ENCODE results near the gene ARHGAP22.
A peak's percentile ranks its signal among the peaks of the same experiment; 100 is the strongest.

ARHGAP22 gene

GRCh38 chr10:48536156-48536500 lies 68.7 kb downstream of the ARHGAP22 start:
- no peak for FAIRE-seq

GRCh38 chr10:48535416-48536155 lies 69.3 kb downstream of the ARHGAP22 start:
- TF ChIP-seq POLR2A (IDR thresholded peaks at IDR 0.05; ENCODE audit: low read depth, low read length) = no peak
- DNase-seq (ENCODE audit: insufficient read length, low spot score) = no peak
- no peak for FAIRE-seq

More at GRCh38 chr10:48536156-48536500, 68.7 kb downstream of the ARHGAP22 start:
- no peak for TF ChIP-seq POLR2A (IDR thresholded peaks at IDR 0.05; ENCODE audit: low read depth, low read length)
- DNase-seq (ENCODE audit: insufficient read length, low spot score) = no peak

- FAIRE-seq (no peak), DNase-seq (ENCODE audit: insufficient read length, low spot score) (no peak)
These were observed 70.7 kb downstream of the ARHGAP22 start for GRCh38 chr10:48533951-48534720.

DNA sequence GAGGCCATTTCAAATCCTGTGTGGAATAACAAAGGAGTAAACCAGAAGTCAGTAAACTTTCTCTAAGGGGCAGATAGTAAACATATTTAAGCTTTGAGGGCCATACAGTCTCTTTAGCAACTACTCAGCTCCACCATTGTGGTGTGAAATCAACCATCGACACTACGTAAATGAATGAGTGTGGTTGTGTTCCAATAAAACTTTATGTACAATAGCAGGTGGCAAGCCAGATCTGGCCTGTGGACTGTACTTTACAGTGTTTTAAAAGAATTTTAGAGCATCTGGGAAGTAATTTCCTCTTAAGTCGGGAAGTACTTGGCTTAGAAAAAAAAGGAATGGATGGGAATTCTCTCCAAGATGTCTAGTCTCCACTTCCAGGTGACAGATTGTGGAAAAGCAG lies 71.3 kb downstream of the ARHGAP22 start:
- no peak for FAIRE-seq
- TF ChIP-seq POLR2A (IDR thresholded peaks at IDR 0.05; ENCODE audit: low read depth, low read length) = no peak
- no peak for DNase-seq (ENCODE audit: insufficient read length, low spot score)

More at GRCh38 chr10:48533951-48534720, 70.7 kb downstream of the ARHGAP22 start:
- TF ChIP-seq POLR2A (IDR thresholded peaks at IDR 0.05; ENCODE audit: low read depth, low read length) = no peak

- TF ChIP-seq POLR2A (IDR thresholded peaks at IDR 0.05; ENCODE audit: low read depth, low read length) = no peak
- FAIRE-seq = no peak
- DNase-seq (ENCODE audit: insufficient read length, low spot score) = no peak
These were observed 73.4 kb downstream of the ARHGAP22 start for GRCh38 chr10:48531486-48531885.

- TF ChIP-seq POLR2A (IDR thresholded peaks at IDR 0.05; ENCODE audit: low read depth, low read length) = no peak
- no peak for FAIRE-seq
- DNase-seq (ENCODE audit: insufficient read length, low spot score) = no peak
These were observed 75.5 kb downstream of the ARHGAP22 start for GRCh38 chr10:48529331-48529730.

DNA sequence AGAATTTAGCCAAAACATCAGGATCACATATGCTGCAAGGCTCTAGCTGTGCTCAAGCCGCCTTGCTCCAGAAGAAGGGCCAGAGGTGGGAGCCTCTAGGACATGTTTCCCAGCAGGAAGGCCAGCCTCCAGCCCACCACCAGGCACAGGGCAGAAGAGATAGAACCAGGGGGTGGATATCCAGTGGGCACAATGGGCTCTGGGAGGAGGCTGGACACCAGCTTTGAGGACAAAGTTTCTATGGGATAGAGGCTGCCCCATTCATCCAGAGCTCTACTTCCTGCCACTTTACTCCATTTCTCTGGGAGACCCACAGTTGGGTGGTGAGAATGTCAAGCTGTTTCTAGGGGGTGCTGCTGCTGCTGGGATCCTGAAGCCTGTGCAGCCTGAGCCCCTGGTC lies 77.1 kb downstream of the ARHGAP22 start:
- no peak for FAIRE-seq
- TF ChIP-seq POLR2A (IDR thresholded peaks at IDR 0.05; ENCODE audit: low read depth, low read length) = no peak
- DNase-seq (ENCODE audit: insufficient read length, low spot score) = no peak

- FAIRE-seq (no peak), DNase-seq (ENCODE audit: insufficient read length, low spot score) (no peak)
- TF ChIP-seq POLR2A (IDR thresholded peaks at IDR 0.05; ENCODE audit: low read depth, low read length) = no peak
These were observed 77.9 kb downstream of the ARHGAP22 start for GRCh38 chr10:48526846-48527505.

DNA sequence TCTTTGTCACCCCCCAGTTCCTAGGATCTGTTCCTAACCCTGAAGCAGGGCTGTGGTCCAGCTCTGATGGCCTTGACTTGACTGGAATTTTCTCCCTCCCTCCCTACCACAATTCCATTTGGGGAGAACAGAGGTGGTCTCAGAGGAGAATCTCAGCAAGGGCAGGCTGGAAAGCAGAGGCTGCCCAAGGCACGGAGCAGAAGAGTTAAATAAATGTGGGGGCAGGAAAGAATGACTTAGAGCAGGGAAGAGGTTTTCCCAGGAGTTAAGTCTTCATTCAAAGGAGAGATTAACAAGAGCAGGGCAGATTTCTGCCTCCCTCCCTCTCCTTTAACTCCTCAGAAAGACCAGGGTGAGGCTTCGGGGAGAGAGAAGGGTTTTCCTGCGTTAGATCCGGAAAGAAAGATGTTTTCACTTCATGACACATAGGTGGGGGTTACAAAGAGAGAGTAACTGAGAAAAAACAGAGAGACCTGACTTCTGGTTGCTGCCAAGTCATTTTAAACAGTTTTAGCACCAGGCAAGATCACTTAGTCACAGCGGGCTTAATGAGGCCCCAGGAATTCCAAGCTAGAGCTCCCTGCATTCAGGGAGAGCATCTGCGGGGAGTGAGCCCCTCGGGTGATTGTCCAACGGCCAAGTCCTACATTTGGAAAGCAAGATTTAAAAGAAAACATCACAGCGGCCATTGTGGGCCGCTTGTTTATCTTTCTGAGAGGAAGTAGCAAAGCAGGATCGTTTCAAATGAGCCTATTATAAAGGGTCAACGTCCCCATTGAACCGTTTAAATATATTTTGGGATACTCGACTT lies 78.7 kb downstream of the ARHGAP22 start:
- DNase-seq (ENCODE audit: insufficient read length, low spot score) (peak; percentile 66), FAIRE-seq (no peak)
- TF ChIP-seq POLR2A (IDR thresholded peaks at IDR 0.05; ENCODE audit: low read depth, low read length) = no peak

DNA sequence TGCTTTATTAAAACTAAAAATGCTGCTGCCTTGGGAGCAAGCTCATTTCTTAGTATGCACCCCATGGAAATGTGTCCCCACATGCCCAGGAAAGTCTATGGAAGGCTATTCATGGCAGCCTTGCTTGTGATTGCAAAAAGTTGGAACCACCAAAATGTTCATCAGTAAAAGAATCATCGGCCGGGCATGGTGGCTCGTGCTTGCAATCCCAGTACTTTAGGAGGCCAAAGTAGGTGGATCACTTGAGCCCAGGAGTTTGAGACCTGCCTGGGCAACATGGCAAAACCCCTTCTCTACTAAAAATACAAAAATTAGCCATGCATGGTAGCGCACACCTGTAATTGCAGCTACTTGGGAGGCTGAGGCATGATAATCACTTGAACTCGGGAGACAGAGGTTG lies 79.8 kb downstream of the ARHGAP22 start:
- no peak for FAIRE-seq
- no peak for DNase-seq (ENCODE audit: insufficient read length, low spot score)
- TF ChIP-seq POLR2A (IDR thresholded peaks at IDR 0.05; ENCODE audit: low read depth, low read length) = no peak

DNA sequence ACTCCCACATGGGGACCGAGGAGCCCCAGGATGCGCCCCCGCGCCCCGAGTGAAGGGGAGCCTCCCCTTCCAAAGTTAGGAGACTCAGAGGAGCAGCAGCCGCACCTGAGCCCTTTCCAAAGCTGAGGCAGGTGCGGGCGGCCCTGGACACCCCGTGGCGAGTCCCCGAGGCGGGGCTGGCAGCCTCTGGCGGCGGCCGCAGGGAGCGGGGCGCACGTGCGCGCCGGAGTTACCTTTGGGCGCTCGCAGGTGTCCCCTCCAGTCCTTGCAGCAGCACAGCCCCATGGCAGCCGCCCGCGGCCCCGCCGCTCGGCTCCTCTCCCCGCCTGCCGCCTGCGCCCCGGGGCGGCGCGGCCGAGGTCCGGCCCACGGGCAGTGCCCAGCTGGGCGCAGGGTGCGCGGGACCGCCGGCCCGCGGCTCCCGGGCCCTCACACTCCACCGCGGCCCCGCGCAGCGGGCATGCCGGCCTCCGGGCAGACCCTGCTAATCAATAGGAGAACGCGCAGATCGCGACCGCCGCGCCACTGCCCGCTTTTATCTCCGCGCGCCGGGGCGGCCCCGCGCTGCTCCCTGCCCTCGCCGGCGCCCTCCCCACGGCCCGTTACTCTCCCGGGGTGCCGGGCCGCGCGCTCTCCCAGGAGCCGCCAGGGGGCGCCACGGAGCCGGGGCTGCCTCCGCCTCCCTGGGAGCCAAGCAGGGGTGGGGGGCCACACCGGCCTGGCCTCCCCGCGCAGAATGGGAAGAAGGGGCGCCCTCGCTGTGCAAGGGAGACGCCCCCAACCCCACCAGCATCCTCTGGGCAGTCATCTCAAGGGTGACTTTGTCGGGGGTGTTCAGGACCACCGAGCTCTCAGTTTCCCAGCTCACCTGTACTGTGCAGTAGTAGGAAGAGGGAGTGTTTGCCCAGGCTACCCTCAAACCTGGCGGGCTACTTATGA lies 80.8 kb downstream of the ARHGAP22 start:
- no peak for FAIRE-seq
- DNase-seq (ENCODE audit: insufficient read length, low spot score) = peak; percentile 64
- TF ChIP-seq POLR2A (IDR thresholded peaks at IDR 0.05; ENCODE audit: low read depth, low read length) = no peak

DNA sequence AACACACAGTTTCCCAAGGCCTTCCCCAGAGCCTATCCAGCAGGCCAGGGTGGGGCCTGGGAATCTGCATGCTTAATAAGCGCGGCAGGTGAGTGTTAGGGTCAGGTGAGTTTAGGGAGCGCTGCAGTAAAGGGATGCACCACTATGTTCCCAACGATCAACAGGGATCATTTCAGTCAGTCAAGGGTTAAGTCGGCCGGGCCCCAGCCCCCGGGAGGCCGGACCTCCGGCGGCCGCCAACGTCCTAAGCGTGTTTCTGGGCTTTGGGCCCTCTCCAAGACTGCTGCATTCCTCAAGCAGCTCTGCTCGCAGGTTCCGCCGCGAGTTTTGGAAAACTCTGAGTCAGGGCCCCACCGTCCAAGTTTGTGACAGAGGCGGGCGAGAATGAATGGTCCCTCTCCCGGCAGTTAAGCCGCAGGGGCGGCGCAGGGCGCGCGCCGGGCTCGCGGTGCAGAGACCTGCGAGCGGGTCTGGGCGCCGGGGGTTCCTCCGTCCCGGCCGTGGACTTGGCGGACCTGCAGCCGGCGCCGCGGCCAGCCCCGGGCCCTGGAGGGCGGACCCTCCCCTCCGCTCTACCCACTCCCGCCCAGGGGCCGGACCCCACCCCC lies 81.6 kb downstream of the ARHGAP22 start:
- DNase-seq (ENCODE audit: insufficient read length, low spot score) (peak; percentile 88), FAIRE-seq (no peak)

More for the DNA sequence above, 81.6 kb downstream of the ARHGAP22 start:
- TF ChIP-seq POLR2A (IDR thresholded peaks at IDR 0.05; ENCODE audit: low read depth, low read length) = no peak
